Neural crest cell (in vitro differentiated cells): ENCODE data around the gene PARG. TPM values are rescaled to one million over a fixed set of nuclear protein-coding genes. Genes with fewer than 3 reads are reported as not detected.
"Not testable (repeated sequence)": the region's sequence is repeated elsewhere in the genome, so short reads cannot be mapped to it uniquely, and the experiment has no call there.

ENCODE experiments used
- DNase-seq: peaks from one replicate; pipeline ENCODE4 v3.0.0; 2021; ENCODE audit warnings: low read depth, mixed read lengths, low spot score
- H3K27ac Mint-ChIP-seq: one replicate; pipeline ENCODE4 v1.8.0; 2021; ENCODE audit warnings: mild to moderate bottlenecking, mixed read lengths; ENCODE audit not compliant: unreplicated experiment
- H3K27me3 Mint-ChIP-seq: 2 replicates; pipeline ENCODE4 v1.8.0; 2021; ENCODE audit warnings: low read depth, mild to moderate bottlenecking, mixed read lengths
- H3K36me3 Mint-ChIP-seq: 2 replicates; pipeline ENCODE4 v1.8.0; 2021; ENCODE audit warnings: low read depth, mild to moderate bottlenecking, mixed read lengths
- H3K4me1 Mint-ChIP-seq: 2 replicates; pipeline ENCODE4 v1.8.0; 2021; ENCODE audit warnings: mixed read lengths
- H3K4me3 Mint-ChIP-seq: one replicate; pipeline ENCODE4 v1.8.0; 2021; ENCODE audit warnings: mild to moderate bottlenecking, mixed read lengths
- H3K9me3 Mint-ChIP-seq: 2 replicates; pipeline ENCODE4 v1.8.0; 2021; ENCODE audit warnings: mixed read lengths
- long read RNA-seq: library from polyadenylated mRNA; unstranded; transcript quantifications from one replicate; pipeline ENCODE4 v2.0.0, GENCODE V29; 2020
- total RNA-seq: library from RNA; stranded (reverse); gene quantifications from 2 replicates; pipeline ENCODE4 v1.2.1, GENCODE V29; 2021
- TF ChIP-seq, protein P1 (sequence below): fragments of 200-600 bp; sonication (generic); conservative IDR thresholded peaks from 2 replicates; pipeline ENCODE4 v1.5.0; 2021; ENCODE audit warnings: antibody characterized with exemption, mild to moderate bottlenecking

The PARG gene
- total RNA-seq: 51.2 and 54.2 TPM in 2 replicates
- long read RNA-seq, partial matches to known transcripts: 32 of 86 reads
- long read RNA-seq, other reads (novel, unspliced or antisense): 53 of 86 reads

GRCh38 chr10:49941447-49942338 is at the start of gene PARG, which contains the start of gene TIMM23B:
TSS of gene PARG (minus strand) at chr10:49942027. CDS start at chr10:49941725, 302 bp downstream.
TSS of gene TIMM23B (plus strand) at chr10:49942053. CDS start at chr10:49942195, 142 bp downstream.
- TF ChIP-seq, protein P1, sequence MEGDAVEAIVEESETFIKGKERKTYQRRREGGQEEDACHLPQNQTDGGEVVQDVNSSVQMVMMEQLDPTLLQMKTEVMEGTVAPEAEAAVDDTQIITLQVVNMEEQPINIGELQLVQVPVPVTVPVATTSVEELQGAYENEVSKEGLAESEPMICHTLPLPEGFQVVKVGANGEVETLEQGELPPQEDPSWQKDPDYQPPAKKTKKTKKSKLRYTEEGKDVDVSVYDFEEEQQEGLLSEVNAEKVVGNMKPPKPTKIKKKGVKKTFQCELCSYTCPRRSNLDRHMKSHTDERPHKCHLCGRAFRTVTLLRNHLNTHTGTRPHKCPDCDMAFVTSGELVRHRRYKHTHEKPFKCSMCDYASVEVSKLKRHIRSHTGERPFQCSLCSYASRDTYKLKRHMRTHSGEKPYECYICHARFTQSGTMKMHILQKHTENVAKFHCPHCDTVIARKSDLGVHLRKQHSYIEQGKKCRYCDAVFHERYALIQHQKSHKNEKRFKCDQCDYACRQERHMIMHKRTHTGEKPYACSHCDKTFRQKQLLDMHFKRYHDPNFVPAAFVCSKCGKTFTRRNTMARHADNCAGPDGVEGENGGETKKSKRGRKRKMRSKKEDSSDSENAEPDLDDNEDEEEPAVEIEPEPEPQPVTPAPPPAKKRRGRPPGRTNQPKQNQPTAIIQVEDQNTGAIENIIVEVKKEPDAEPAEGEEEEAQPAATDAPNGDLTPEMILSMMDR: peak; percentile 39
- not testable (repeated sequence) for H3K9me3 Mint-ChIP-seq, H3K27me3 Mint-ChIP-seq, H3K36me3 Mint-ChIP-seq
- peak; percentile 63 for DNase-seq
- Mint-ChIP-seq H3K4me1 (peaks cover 39% of the 10 kb centered on the region), H3K27ac (peak within 1 kb of the TSS; percentile 94), H3K4me3 (peak within 1 kb of the TSS; percentile 97)

GRCh38 chr10:49988376-49988775 is 46.5 kb upstream of the PARG start, which contains the start of gene AGAP6:
TSS of gene AGAP6 (plus strand) at chr10:49988406. CDS start at chr10:49988716, 310 bp downstream.
- H3K27me3 Mint-ChIP-seq, H3K9me3 Mint-ChIP-seq, H3K4me1 Mint-ChIP-seq, H3K27ac Mint-ChIP-seq, H3K36me3 Mint-ChIP-seq, H3K4me3 Mint-ChIP-seq, DNase-seq: not testable (repeated sequence)

DNA sequence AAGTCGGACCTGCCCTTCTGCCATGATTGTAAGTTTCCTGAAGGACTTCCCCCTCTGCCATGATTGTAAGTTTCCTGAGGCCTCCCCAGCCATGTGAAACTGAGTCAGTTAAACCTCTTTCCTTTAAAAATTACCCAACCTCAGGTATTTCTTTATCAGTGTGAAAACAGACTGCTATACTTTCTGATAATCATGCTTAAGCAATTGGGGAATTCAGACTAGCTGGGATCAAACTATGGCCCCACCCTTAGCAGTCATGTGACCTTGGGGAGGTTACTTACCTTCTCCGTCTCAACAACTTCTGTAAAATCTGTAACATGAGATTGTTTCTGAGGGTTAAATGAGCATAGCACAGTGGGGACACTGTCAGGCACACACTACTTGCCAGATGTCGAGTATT is 45.4 kb upstream of the PARG start:
- H3K27ac Mint-ChIP-seq, H3K36me3 Mint-ChIP-seq, H3K4me3 Mint-ChIP-seq, DNase-seq, H3K4me1 Mint-ChIP-seq, H3K27me3 Mint-ChIP-seq, H3K9me3 Mint-ChIP-seq: not testable (repeated sequence)

DNA sequence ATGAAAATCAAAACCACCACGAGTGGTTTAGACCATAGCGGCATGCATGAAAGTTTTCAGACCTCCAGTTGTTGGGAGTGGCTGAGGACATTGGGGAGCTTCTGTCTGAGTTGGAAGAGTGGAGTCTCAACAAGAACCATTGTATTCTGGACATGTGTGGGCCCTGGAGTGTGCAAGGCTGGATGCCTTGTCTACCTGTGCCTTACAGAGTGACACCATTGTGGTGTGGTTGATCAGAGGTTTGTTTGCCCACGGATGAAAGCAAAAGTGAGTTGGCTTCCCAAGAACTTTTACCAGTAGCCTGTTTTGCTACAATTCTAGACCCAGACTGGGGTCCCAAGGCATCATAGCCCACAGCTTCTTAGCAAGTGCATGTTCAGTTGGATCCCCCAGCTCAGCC is 35.9 kb upstream of the PARG start:
- not testable (repeated sequence) for H3K36me3 Mint-ChIP-seq, H3K4me3 Mint-ChIP-seq, H3K4me1 Mint-ChIP-seq, H3K27me3 Mint-ChIP-seq, DNase-seq, H3K9me3 Mint-ChIP-seq, H3K27ac Mint-ChIP-seq

DNA sequence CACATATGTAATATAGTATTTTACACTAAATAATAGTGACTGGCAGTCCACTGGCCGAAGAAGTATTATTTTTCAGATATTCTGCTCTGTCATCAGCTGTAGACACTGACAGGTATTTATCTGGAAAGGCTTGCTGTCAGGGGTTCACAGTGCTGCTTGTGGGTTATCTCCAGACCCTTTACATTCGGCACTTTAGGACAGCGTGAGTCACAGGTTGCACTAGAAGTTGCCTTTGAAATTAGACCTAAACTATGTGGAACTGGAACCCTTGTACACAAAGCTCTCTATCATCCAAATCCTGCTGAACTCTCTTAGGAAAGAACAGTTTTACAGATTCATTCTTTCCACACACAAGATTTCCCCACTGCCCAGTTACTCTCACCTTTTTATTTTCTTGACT is 30.3 kb upstream of the PARG start:
- H3K9me3 Mint-ChIP-seq, H3K36me3 Mint-ChIP-seq, H3K27me3 Mint-ChIP-seq, H3K27ac Mint-ChIP-seq, H3K4me1 Mint-ChIP-seq, DNase-seq, H3K4me3 Mint-ChIP-seq: not testable (repeated sequence)

DNA sequence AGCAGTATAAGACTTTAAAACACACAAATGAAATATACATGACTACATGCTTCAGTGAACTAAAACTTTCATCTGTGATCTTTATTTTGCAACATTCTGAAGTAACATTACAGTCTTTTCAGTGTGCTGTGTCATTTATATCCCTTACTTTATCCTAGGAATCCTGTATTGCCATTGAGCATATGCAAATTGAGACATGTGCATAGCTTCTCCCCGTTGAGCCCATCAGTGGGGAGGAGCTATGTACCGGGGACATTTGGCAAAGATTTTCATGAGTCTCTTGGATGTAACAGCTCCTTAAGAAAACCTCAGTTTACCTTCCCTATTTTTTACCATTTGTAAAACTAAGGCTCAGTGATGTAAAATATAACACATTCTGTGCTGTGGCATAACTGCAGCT is 29.6 kb upstream of the PARG start:
- not testable (repeated sequence) for H3K4me1 Mint-ChIP-seq, H3K27ac Mint-ChIP-seq, H3K9me3 Mint-ChIP-seq, DNase-seq, H3K36me3 Mint-ChIP-seq, H3K27me3 Mint-ChIP-seq, H3K4me3 Mint-ChIP-seq

GRCh38 chr10:49970331-49970857 is 28.6 kb upstream of the PARG start:
- H3K4me3 Mint-ChIP-seq, H3K27ac Mint-ChIP-seq, H3K9me3 Mint-ChIP-seq, H3K4me1 Mint-ChIP-seq, H3K27me3 Mint-ChIP-seq, DNase-seq, H3K36me3 Mint-ChIP-seq: not testable (repeated sequence)

DNA sequence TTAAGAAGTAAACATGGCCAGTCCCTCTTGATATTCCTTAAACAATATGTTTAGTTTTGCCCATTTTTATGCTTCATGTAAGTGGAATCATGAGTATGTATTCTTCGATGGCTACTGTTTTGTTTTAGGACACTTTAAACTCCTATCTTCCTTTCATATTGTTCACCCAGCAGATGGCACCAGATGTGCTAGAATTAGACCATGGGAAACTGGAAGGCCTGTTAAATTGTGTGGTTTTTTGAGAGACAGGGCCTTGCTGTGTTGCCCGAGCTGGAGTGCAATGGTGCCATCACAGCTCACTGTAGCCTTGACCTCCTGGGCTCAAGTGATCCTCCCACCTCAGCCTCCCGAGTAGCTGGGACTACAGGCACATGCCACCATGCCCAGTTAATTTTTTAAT is 11.3 kb upstream of the PARG start:
- not testable (repeated sequence) for H3K27me3 Mint-ChIP-seq, H3K9me3 Mint-ChIP-seq, H3K4me3 Mint-ChIP-seq, DNase-seq, H3K4me1 Mint-ChIP-seq, H3K36me3 Mint-ChIP-seq, H3K27ac Mint-ChIP-seq

- H3K4me1 Mint-ChIP-seq, H3K4me3 Mint-ChIP-seq, H3K27ac Mint-ChIP-seq, H3K9me3 Mint-ChIP-seq, H3K36me3 Mint-ChIP-seq, H3K27me3 Mint-ChIP-seq, DNase-seq: not testable (repeated sequence)
These were observed 10.2 kb upstream of the PARG start for GRCh38 chr10:49952006-49952405.

- H3K27me3 Mint-ChIP-seq, DNase-seq, H3K36me3 Mint-ChIP-seq, H3K4me3 Mint-ChIP-seq, H3K4me1 Mint-ChIP-seq, H3K27ac Mint-ChIP-seq, H3K9me3 Mint-ChIP-seq: not testable (repeated sequence)
These were observed 6.9 kb upstream of the PARG start for GRCh38 chr10:49948737-49949136.

GRCh38 chr10:49948142-49948541 is 6.3 kb upstream of the PARG start:
- H3K36me3 Mint-ChIP-seq, H3K4me3 Mint-ChIP-seq, H3K4me1 Mint-ChIP-seq, H3K9me3 Mint-ChIP-seq, DNase-seq, H3K27ac Mint-ChIP-seq, H3K27me3 Mint-ChIP-seq: not testable (repeated sequence)

DNA sequence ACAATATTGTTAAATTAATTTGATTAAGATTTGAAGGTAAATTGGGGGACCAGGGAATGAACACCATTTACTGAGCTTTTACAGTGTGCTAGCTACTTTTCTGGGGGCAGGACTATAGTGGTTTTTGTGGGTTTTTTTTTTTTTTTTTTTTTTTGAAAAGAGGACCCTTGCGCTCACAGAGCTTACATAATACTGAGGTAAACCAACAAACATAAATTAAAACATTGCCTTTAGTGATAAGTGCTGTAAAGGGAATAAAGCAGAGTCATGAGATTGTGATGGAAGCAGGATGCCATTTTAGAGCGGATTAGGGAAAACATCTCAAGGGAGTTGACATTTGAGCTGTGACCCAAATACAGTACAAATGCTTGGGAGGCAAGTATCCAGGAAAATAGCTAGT is 1.8 kb upstream of the PARG start:
- not testable (repeated sequence) for DNase-seq, H3K27ac Mint-ChIP-seq, H3K36me3 Mint-ChIP-seq, H3K27me3 Mint-ChIP-seq, H3K9me3 Mint-ChIP-seq
- peaks cover 39% of the 10 kb centered on the region for H3K4me1 Mint-ChIP-seq
- H3K4me3 Mint-ChIP-seq: peak overlapping the region; percentile 31

GRCh38 chr10:49942339-49942705 is 495 bp upstream of the PARG start:
- not testable (repeated sequence) for DNase-seq, H3K36me3 Mint-ChIP-seq, H3K9me3 Mint-ChIP-seq, H3K27me3 Mint-ChIP-seq
- peak overlapping the region; percentile 94 for H3K27ac Mint-ChIP-seq
- H3K4me1 Mint-ChIP-seq: peaks cover 39% of the 10 kb centered on the region
- peak overlapping the region; percentile 97 for H3K4me3 Mint-ChIP-seq
